Breast epithelium (tissue), 4 donors: Measurements from ENCODE around the gene NOBOX. TPM values are rescaled to one million over a fixed set of nuclear protein-coding genes. Genes with fewer than 3 reads are reported as not detected.
"Not testable (repeated sequence)": the region's sequence is repeated elsewhere in the genome, so short reads cannot be mapped to it uniquely, and the experiment has no call there.

Source experiments
- DNase-seq, 2 donors: peaks; one replicate each; pipeline ENCODE4 v3.0.0-alpha.2; 2019; ENCODE audit warnings: low spot score in 2 of 2
- H3K27ac ChIP-seq, 2 donors: fragments of 200-600 bp; sonication (generic) in 1 of 2; one replicate each; pipeline ENCODE4 v1.5.1; 2016 to 2019; ENCODE audit warnings: mild to moderate bottlenecking in 1 of 2
- H3K27me3 ChIP-seq, 2 donors: fragments of 200-600 bp; sonication (generic) in 1 of 2; one replicate each; pipeline versions ENCODE4 v1.5.1 to v1.6.0; 2017 to 2019; ENCODE audit warnings: control low read depth in 1 of 2, mild to moderate bottlenecking in 1 of 2
- H3K36me3 ChIP-seq: fragments of 200-600 bp; one replicate; pipeline ENCODE4 v1.5.1; 2019
- H3K4me1 ChIP-seq, 2 donors: fragments of 200-600 bp; sonication (generic); one replicate each; pipeline ENCODE4 v1.5.1; 2016 to 2019; ENCODE audit warnings: control low read depth in 1 of 2
- H3K4me3 ChIP-seq, 3 donors: fragments of 200-600 bp; sonication (generic); 1 replicate in 2 of 3; 2 replicates in 1 of 3; pipeline ENCODE4 v1.5.1; 2016 to 2019; ENCODE audit warnings: mild to moderate bottlenecking in 3 of 3, moderate library complexity in 2 of 3
- H3K9me3 ChIP-seq, 2 donors: fragments of 200-600 bp; sonication (generic) in 1 of 2; one replicate each; pipeline ENCODE4 v1.5.1; 2016 to 2019; ENCODE audit warnings: control low read depth in 1 of 2
- CTCF ChIP-seq, 3 donors: fragments of 450-650 bp; IDR thresholded peaks; one replicate each; pipeline ENCODE4 v1.5.1; 2016 to 2017; ENCODE audit warnings: antibody characterized with exemption in 3 of 3, mild to moderate bottlenecking in 3 of 3, moderate library complexity in 3 of 3
- POLR2A ChIP-seq: fragments of 450-650 bp; IDR thresholded peaks from one replicate; pipeline ENCODE4 v1.6.1; 2016; ENCODE audit warnings: antibody characterized with exemption, mild to moderate bottlenecking, moderate library complexity
- POLR2AphosphoS5 ChIP-seq, 3 donors: sonication (generic); formaldehyde crosslinking; IDR thresholded peaks; one replicate each; pipeline ENCODE4 v1.6.1; 2017; ENCODE audit warnings: antibody characterized with exemption in 3 of 3
- intact Hi-C: fragments of 100-400 bp; cut with DNase I; formaldehyde crosslinking; loops from one replicate; pipeline ENCODE4 v1.15.1; 2023; ENCODE audit warnings: low total_unique reads
- total RNA-seq, 3 donors: library from RNA; depleted of rRNA; stranded (reverse); fragments of >200 nt; gene quantifications; one replicate each; pipeline ENCODE4 v1.1.0, GENCODE V29; 2016

Gene NOBOX
- total RNA-seq, 3 donors from 2014 or later = not detected

- TF ChIP-seq CTCF (IDR thresholded peaks at IDR 0.05) (peak; percentile 16 to 65 (median 61)), POLR2AphosphoS5 (IDR thresholded peaks at IDR 0.05) (no peak)
- Histone ChIP-seq H3K9me3 (no peaks in the 10 kb centered on the region), H3K27ac (no peak overlapping the region), H3K27me3 (no peaks in the 10 kb centered on the region), H3K4me3 (no peak overlapping the region), H3K4me1 (no peaks in the 10 kb centered on the region), H3K36me3 (no peaks in the 10 kb centered on the region)
- intact Hi-C loops = no loop called here
- peak; percentile 57 to 69 for DNase-seq
Observed at GRCh38 chr7:144437370-144438191, 34.1 kb upstream of the NOBOX start.

- Histone ChIP-seq H3K27me3 (no peaks in the 10 kb centered on the region), H3K36me3 (no peaks in the 10 kb centered on the region), H3K9me3 (no peaks in the 10 kb centered on the region), H3K4me1 (no peaks in the 10 kb centered on the region), H3K27ac (no peak overlapping the region), H3K4me3 (no peak overlapping the region)
- no peak for DNase-seq
- TF ChIP-seq POLR2AphosphoS5 (IDR thresholded peaks at IDR 0.05) (no peak), CTCF (IDR thresholded peaks at IDR 0.05) (no peak), POLR2A (no peak)
- intact Hi-C loops = no loop called here
Observed at GRCh38 chr7:144436500-144436899, 33.0 kb upstream of the NOBOX start.

- Histone ChIP-seq H3K36me3 (no peaks in the 10 kb centered on the region), H3K4me1 (no peaks in the 10 kb centered on the region), H3K4me3 (no peak overlapping the region), H3K9me3 (peaks cover 7 to 24% of the 10 kb centered on the region in 2 donors), H3K27me3 (no peaks in the 10 kb centered on the region), H3K27ac (no peak overlapping the region)
- intact Hi-C loops = no loop called here
- DNase-seq = no peak
- TF ChIP-seq POLR2AphosphoS5 (IDR thresholded peaks at IDR 0.05) = no peak
- TF ChIP-seq CTCF (IDR thresholded peaks at IDR 0.05) = no peak
- no peak for TF ChIP-seq POLR2A
Observed at GRCh38 chr7:144428431-144428830, 24.9 kb upstream of the NOBOX start.

DNA sequence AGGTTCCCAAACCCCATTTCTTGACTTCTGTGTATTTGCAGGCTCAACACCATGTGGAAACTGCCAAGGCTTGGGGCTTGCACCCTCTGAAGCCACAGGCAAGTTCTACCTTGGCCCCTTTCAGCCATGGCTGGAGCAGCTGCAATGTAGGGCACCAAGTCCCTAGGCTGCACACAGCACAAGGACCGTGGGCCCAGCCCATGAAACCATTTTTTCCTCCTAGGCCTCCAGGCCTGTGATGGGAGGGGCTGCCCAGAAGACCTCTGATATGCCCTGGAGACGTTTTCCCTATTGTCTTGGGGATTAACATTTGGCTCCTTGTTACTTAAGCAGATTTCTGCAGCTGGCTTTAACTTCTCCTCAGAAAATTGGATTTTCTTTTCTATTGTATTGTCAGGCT is 24.0 kb upstream of the NOBOX start:
- H3K27me3 ChIP-seq, H3K36me3 ChIP-seq, H3K4me1 ChIP-seq, intact Hi-C loops, H3K4me3 ChIP-seq, DNase-seq, H3K27ac ChIP-seq: not testable (repeated sequence)
- peaks cover 7 to 24% of the 10 kb centered on the region in 2 donors for H3K9me3 ChIP-seq

GRCh38 chr7:144418931-144419330 is 15.4 kb upstream of the NOBOX start:
- peak overlapping the region in 1 of 2 donors; percentile 19 for H3K27ac ChIP-seq
- intact Hi-C loops, H3K27me3 ChIP-seq, H3K4me1 ChIP-seq, H3K9me3 ChIP-seq, DNase-seq, H3K36me3 ChIP-seq, H3K4me3 ChIP-seq: not testable (repeated sequence)

DNA sequence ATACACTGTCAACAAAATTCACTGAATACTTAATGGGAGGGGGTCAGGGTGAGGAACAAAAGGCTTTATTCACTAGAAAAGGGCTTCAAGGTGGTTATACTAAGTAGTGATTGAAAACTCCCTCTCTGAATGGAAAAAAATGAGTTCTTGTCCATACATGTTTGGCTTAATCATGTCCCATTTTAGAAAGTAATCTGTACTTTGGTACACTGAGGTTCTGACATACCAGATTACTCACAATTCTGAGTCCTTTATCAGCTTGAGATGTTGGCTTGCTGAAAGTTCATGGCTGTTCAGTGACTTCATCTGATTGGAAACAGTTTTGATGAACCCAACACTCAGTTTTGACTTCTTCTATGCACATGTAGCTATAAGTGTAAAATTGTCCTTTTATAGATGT is 12.8 kb upstream of the NOBOX start:
- no peak for DNase-seq
- Histone ChIP-seq H3K27ac (no peak overlapping the region), H3K36me3 (no peaks in the 10 kb centered on the region), H3K4me1 (no peaks in the 10 kb centered on the region), H3K27me3 (no peaks in the 10 kb centered on the region), H3K9me3 (peaks cover 0 to 6% of the 10 kb centered on the region in 2 donors), H3K4me3 (no peak overlapping the region)
- intact Hi-C loops = no loop called here
- no peak for TF ChIP-seq POLR2A
- no peak for TF ChIP-seq CTCF (IDR thresholded peaks at IDR 0.05)
